ENCODE data around the gene FAM124A. TPM values are rescaled to one million over a fixed set of nuclear protein-coding genes. Genes with fewer than 3 reads are reported as not detected.

The FAM124A gene
- total and polyA plus RNA-seq, 7 donors, result 0.51 to 1.5 (median 0.75) TPM

- ATAC-seq (no peak), DNase-seq (no peak)
- Histone ChIP-seq H3K4me1 (no peaks in the 10 kb centered on the region), H3K27me3 (ENCODE audit: insufficient read depth in 3 of 3, low read length in 2 of 3) (no peaks in the 10 kb centered on the region), H3K36me3 (ENCODE audit: insufficient read depth in 1 of 2, low read depth in 1 of 2) (no peaks in the 10 kb centered on the region), H3K4me3 (no peak overlapping the region), H3K9me3 (no peaks in the 10 kb centered on the region), H3K27ac (no peak overlapping the region)
- intact Hi-C loops (cut with DNase I), result no loop called here
- TF ChIP-seq CTCF (IDR thresholded peaks at IDR 0.05), result no peak
These were observed 81.7 kb downstream of the FAM124A start for GRCh38 chr13:51303882-51304281.

- H3K4me1 ChIP-seq, result no peaks in the 10 kb centered on the region
- TF ChIP-seq CTCF (IDR thresholded peaks at IDR 0.05), result no peak
- no peak overlapping the region for H3K27ac ChIP-seq
- 77 to 83% (median 79%) methylated on average over 7 of the region's 7 CpGs for WGBS, 3 donors
- H3K36me3 ChIP-seq (ENCODE audit: insufficient read depth in 1 of 2, low read depth in 1 of 2), result no peaks in the 10 kb centered on the region
- H3K9me3 ChIP-seq, result no peaks in the 10 kb centered on the region
- ATAC-seq (no peak), DNase-seq (no peak)
- intact Hi-C loops (cut with DNase I), result no loop called here
- H3K4me3 ChIP-seq, result no peak overlapping the region
- H3K27me3 ChIP-seq (ENCODE audit: insufficient read depth in 3 of 3, low read length in 2 of 3), result no peaks in the 10 kb centered on the region
These were observed 83.2 kb downstream of the FAM124A start for GRCh38 chr13:51305271-51305967.

- Histone ChIP-seq H3K27ac (no peak overlapping the region), H3K9me3 (no peaks in the 10 kb centered on the region), H3K27me3 (ENCODE audit: insufficient read depth in 3 of 3, low read length in 2 of 3) (no peaks in the 10 kb centered on the region), H3K36me3 (ENCODE audit: insufficient read depth in 1 of 2, low read depth in 1 of 2) (no peaks in the 10 kb centered on the region), H3K4me1 (no peaks in the 10 kb centered on the region), H3K4me3 (no peak overlapping the region)
- ATAC-seq (no peak), DNase-seq (no peak)
- intact Hi-C loops (cut with DNase I), result no loop called here
- 73 to 77% (median 74%) methylated on average over 6 of the region's 6 CpGs for WGBS, 3 donors
- TF ChIP-seq CTCF (IDR thresholded peaks at IDR 0.05), result no peak
These were observed 86.6 kb downstream of the FAM124A start for GRCh38 chr13:51308781-51309180.

GRCh38 chr13:51311231-51311630 is 89.0 kb downstream of the FAM124A start:
- Histone ChIP-seq H3K36me3 (ENCODE audit: insufficient read depth in 1 of 2, low read depth in 1 of 2) (no peaks in the 10 kb centered on the region), H3K9me3 (no peaks in the 10 kb centered on the region), H3K4me1 (peaks cover 4% of the 10 kb centered on the region), H3K27me3 (ENCODE audit: insufficient read depth in 3 of 3, low read length in 2 of 3) (no peaks in the 10 kb centered on the region), H3K27ac (no peak overlapping the region), H3K4me3 (no peak overlapping the region)
- ATAC-seq (no peak), DNase-seq (no peak)
- TF ChIP-seq CTCF (IDR thresholded peaks at IDR 0.05), result no peak
- 66 to 74% (median 67%) methylated on average over 2 of the region's 2 CpGs for WGBS, 3 donors
- intact Hi-C loops (cut with DNase I), result no loop called here

GRCh38 chr13:51311957-51312520 is 89.8 kb downstream of the FAM124A start:
- peaks cover 4% of the 10 kb centered on the region for H3K4me1 ChIP-seq
- intact Hi-C loops (cut with DNase I), result no loop called here
- WGBS, 3 donors, result 82 to 86% (median 86%) methylated on average over 5 of the region's 5 CpGs

More at GRCh38 chr13:51311957-51312520, 89.8 kb downstream of the FAM124A start:
- no peaks in the 10 kb centered on the region for H3K9me3 ChIP-seq
- ATAC-seq, result no peak
- no peak for DNase-seq
- H3K27ac ChIP-seq, result no peak overlapping the region
- H3K4me3 ChIP-seq, result no peak overlapping the region
- TF ChIP-seq CTCF (IDR thresholded peaks at IDR 0.05), result no peak
- no peaks in the 10 kb centered on the region for H3K36me3 ChIP-seq (ENCODE audit: insufficient read depth in 1 of 2, low read depth in 1 of 2)
- no peaks in the 10 kb centered on the region for H3K27me3 ChIP-seq (ENCODE audit: insufficient read depth in 3 of 3, low read length in 2 of 3)

Data from psoas muscle (tissue), 8 donors.